ENCODE measurements around the gene UBE2Z.

- TF ChIP-seq, protein P1, sequence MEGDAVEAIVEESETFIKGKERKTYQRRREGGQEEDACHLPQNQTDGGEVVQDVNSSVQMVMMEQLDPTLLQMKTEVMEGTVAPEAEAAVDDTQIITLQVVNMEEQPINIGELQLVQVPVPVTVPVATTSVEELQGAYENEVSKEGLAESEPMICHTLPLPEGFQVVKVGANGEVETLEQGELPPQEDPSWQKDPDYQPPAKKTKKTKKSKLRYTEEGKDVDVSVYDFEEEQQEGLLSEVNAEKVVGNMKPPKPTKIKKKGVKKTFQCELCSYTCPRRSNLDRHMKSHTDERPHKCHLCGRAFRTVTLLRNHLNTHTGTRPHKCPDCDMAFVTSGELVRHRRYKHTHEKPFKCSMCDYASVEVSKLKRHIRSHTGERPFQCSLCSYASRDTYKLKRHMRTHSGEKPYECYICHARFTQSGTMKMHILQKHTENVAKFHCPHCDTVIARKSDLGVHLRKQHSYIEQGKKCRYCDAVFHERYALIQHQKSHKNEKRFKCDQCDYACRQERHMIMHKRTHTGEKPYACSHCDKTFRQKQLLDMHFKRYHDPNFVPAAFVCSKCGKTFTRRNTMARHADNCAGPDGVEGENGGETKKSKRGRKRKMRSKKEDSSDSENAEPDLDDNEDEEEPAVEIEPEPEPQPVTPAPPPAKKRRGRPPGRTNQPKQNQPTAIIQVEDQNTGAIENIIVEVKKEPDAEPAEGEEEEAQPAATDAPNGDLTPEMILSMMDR (IDR thresholded peaks at IDR 0.05; ENCODE audit: insufficient read depth, low read length), result no peak
- TF ChIP-seq REST (IDR thresholded peaks at IDR 0.05; ENCODE audit: insufficient replicate concordance, low read depth), result no peak
- no peak for TF ChIP-seq POLR2AphosphoS5 (IDR thresholded peaks at IDR 0.05; ENCODE audit: low read depth)
- TF ChIP-seq GABPA (IDR thresholded peaks at IDR 0.05; ENCODE audit: low read depth), result no peak
These were observed 43.4 kb downstream of the UBE2Z start for GRCh38 chr17:48951572-48951971.
